H1 (cell line): Measurements from ENCODE around the gene DLK1. TPM values are rescaled to one million over a fixed set of nuclear protein-coding genes. Genes with fewer than 3 reads are reported as not detected.

Source experiments
- CTCF ChIA-PET: fragments of 300-600 bp; sonication (Branson Sonifier 250); formaldehyde crosslinking; loops from one replicate; lab custom pipeline; 2021; ENCODE audit not compliant: partially characterized antibody; lab: Charles Lee
- POLR2A ChIA-PET: fragments of 300-600 bp; sonication (Branson Sonifier 250); formaldehyde crosslinking; loops from one replicate; lab custom pipeline; 2021; ENCODE audit warnings: inconsistent platforms; ENCODE audit not compliant: partially characterized antibody; lab: Charles Lee
- DNase-seq, 2 experiments: peaks; one replicate each; pipeline versions ENCODE4 v3.0.0 to v3.0.0-alpha.2; 2010 to 2022; ENCODE audit warnings: low spot score in 2 of 2, low read depth in 1 of 2, mixed read lengths in 1 of 2
- FAIRE-seq: peaks from 2 replicates; lab custom pipeline; 2011; peaks lifted over from hg19 to GRCh38; lab: Jason Lieb, UNC
- H2AFZ ChIP-seq: 2 replicates; pipeline ENCODE4 v1.8.1; 2012; ENCODE audit warnings: low read length, inconsistent platforms
- H2AK5ac ChIP-seq: 2 replicates; pipeline ENCODE4 v1.6.1; 2013; ENCODE audit warnings: low read depth, low read length
- H2BK120ac ChIP-seq: replicated peaks from 2 replicates; pipeline ENCODE3; 2013; ENCODE audit warnings: low read depth, low read length, inconsistent platforms
- H2BK12ac ChIP-seq: 2 replicates; pipeline ENCODE4 v1.6.1; 2013; ENCODE audit warnings: low read depth, low read length
- H2BK15ac ChIP-seq: 2 replicates; pipeline ENCODE4 v1.6.1; 2013; ENCODE audit warnings: low read length
- H2BK20ac ChIP-seq: 2 replicates; pipeline ENCODE4 v1.6.1; 2013; ENCODE audit warnings: low read length
- H2BK5ac ChIP-seq: 2 replicates; pipeline ENCODE4 v1.6.1; 2013; ENCODE audit warnings: low read depth, low read length
- H3K14ac ChIP-seq: 2 replicates; pipeline ENCODE4 v1.6.1; 2013; ENCODE audit warnings: inconsistent platforms; ENCODE audit not compliant: insufficient read length
- H3K18ac ChIP-seq: 2 replicates; pipeline ENCODE4 v1.6.1; 2013; ENCODE audit warnings: low read length; ENCODE audit errors: extremely low read depth
- H3K23ac ChIP-seq: 2 replicates; pipeline ENCODE4 v1.6.1; 2013; ENCODE audit warnings: inconsistent platforms; ENCODE audit not compliant: insufficient read length
- H3K23me2 ChIP-seq: 2 replicates; pipeline ENCODE4 v1.6.1; 2013; ENCODE audit warnings: low read depth, low read length
- H3K27ac ChIP-seq: 2 replicates; pipeline ENCODE4 v1.6.1; 2011; ENCODE audit warnings: low read depth, low read length, inconsistent platforms
- H3K27me3 ChIP-seq, 4 experiments: replicated peaks in 1 of 4; 1 replicate in 1 of 4; 2 replicates in 3 of 4; pipeline versions ENCODE4 v1.6.1 to v1.8.1; 2011 to 2013; ENCODE audit warnings: low read length in 3 of 4, mild to moderate bottlenecking in 3 of 4, inconsistent platforms in 2 of 4, mixed read lengths in 2 of 4, moderate library complexity in 1 of 4; ENCODE audit not compliant: control insufficient read depth in 3 of 4, insufficient read depth in 3 of 4; ENCODE audit errors: extremely low read depth in 1 of 4
- H3K36me3 ChIP-seq, 4 experiments: 2 replicates each; pipeline versions ENCODE4 v1.6.1 to v1.8.1; 2011 to 2013; ENCODE audit warnings: mild to moderate bottlenecking in 4 of 4, low read length in 3 of 4, moderate library complexity in 2 of 4, control low read depth in 1 of 4, inconsistent platforms in 1 of 4; ENCODE audit not compliant: insufficient read depth in 4 of 4, control insufficient read depth in 2 of 4
- H3K4ac ChIP-seq: replicated peaks from 2 replicates; pipeline ENCODE3; 2013; ENCODE audit warnings: low read length, low read depth, mixed read lengths, inconsistent platforms; ENCODE audit not compliant: insufficient read length
- H3K4me1 ChIP-seq, 4 experiments: replicated peaks in 1 of 4; 1 replicate in 1 of 4; 2 replicates in 3 of 4; pipeline versions ENCODE4 v1.6.1 to v1.8.1; 2011 to 2013; ENCODE audit warnings: low read length in 3 of 4, inconsistent platforms in 2 of 4, mixed read lengths in 1 of 4; ENCODE audit not compliant: insufficient read depth in 4 of 4, control insufficient read depth in 3 of 4
- H3K4me2 ChIP-seq, 2 experiments: 2 replicates each; pipeline versions ENCODE4 v1.6.1 to v1.8.1; 2011 to 2013; ENCODE audit warnings: low read depth in 2 of 2, low read length in 2 of 2, control low read depth in 1 of 2, inconsistent platforms in 1 of 2, mild to moderate bottlenecking in 1 of 2; ENCODE audit not compliant: insufficient read depth in 1 of 2
- H3K4me3 ChIP-seq, 4 experiments: fragments of 200-600, 300-600 bp in 1 of 4; sonication (generic), shearing (Covaris generic), sonication (Bioruptor Twin) in 1 of 4; 2 replicates each; pipeline versions ENCODE4 v1.5.1 to v1.8.1; 2011 to 2016; ENCODE audit warnings: low read length in 4 of 4, low read depth in 3 of 4, control low read depth in 2 of 4, inconsistent platforms in 2 of 4, mild to moderate bottlenecking in 2 of 4, mixed read lengths in 1 of 4, moderate library complexity in 1 of 4; ENCODE audit not compliant: insufficient read depth in 2 of 4; ENCODE audit errors: extremely low read depth in 1 of 4
- H3K56ac ChIP-seq: replicated peaks from 2 replicates; pipeline ENCODE3; 2013; ENCODE audit warnings: low read depth, mild to moderate bottlenecking, mixed read lengths, low read length, inconsistent platforms; ENCODE audit not compliant: insufficient read length
- H3K79me1 ChIP-seq: 2 replicates; pipeline ENCODE4 v1.6.1; 2013; ENCODE audit warnings: low read depth, low read length, control low read depth
- H3K79me2 ChIP-seq, 2 experiments: 2 replicates each; pipeline versions ENCODE4 v1.6.1 to v1.8.1; 2012 to 2013; ENCODE audit warnings: low read length in 2 of 2, mild to moderate bottlenecking in 2 of 2, inconsistent platforms in 1 of 2; ENCODE audit not compliant: insufficient read depth in 2 of 2, control insufficient read depth in 1 of 2
- H3K9ac ChIP-seq, 4 experiments: replicated peaks in 1 of 4; 1 replicate in 1 of 4; 2 replicates in 3 of 4; pipeline versions ENCODE4 v1.6.1 to v1.8.1; 2011 to 2013; ENCODE audit warnings: low read depth in 3 of 4, low read length in 3 of 4, control low read depth in 2 of 4, mild to moderate bottlenecking in 2 of 4, moderate library complexity in 2 of 4, inconsistent platforms in 1 of 4; ENCODE audit errors: extremely low read depth in 1 of 4
- H3K9me3 ChIP-seq, 2 experiments: 2 replicates each; pipeline versions ENCODE4 v1.6.1 to v1.8.1; 2012 to 2013; ENCODE audit warnings: mild to moderate bottlenecking in 2 of 2, moderate library complexity in 2 of 2, control low read depth in 1 of 2, inconsistent platforms in 1 of 2, low read depth in 1 of 2, low read length in 1 of 2, mixed read lengths in 1 of 2; ENCODE audit not compliant: insufficient read depth in 2 of 2
- H4K20me1 ChIP-seq, 2 experiments: replicated peaks in 1 of 2; 2 replicates each; pipeline versions ENCODE3 to v1.8.1; 2011 to 2013; ENCODE audit warnings: inconsistent platforms in 2 of 2, low read length in 2 of 2, mild to moderate bottlenecking in 1 of 2; ENCODE audit not compliant: insufficient read depth in 2 of 2, control insufficient read depth in 1 of 2
- H4K5ac ChIP-seq: 2 replicates; pipeline ENCODE4 v1.6.1; 2013; ENCODE audit warnings: low read length, low read depth, mixed read lengths, inconsistent platforms; ENCODE audit not compliant: insufficient read length
- H4K8ac ChIP-seq: 2 replicates; pipeline ENCODE4 v1.8.0; 2013; ENCODE audit warnings: mild to moderate bottlenecking, moderate library complexity, low read length, inconsistent platforms; ENCODE audit not compliant: insufficient read depth; ENCODE audit errors: extremely low read depth
- H4K91ac ChIP-seq: replicated peaks from 2 replicates; pipeline ENCODE3; 2013; ENCODE audit warnings: low read length, mixed read lengths, inconsistent platforms; ENCODE audit not compliant: insufficient read length
- ATF3 ChIP-seq: IDR thresholded peaks from 2 replicates; pipeline ENCODE4 v1.6.1; 2011; ENCODE audit warnings: low read depth, mild to moderate bottlenecking, low read length; ENCODE audit not compliant: insufficient read depth
- BRCA1 ChIP-seq: IDR thresholded peaks from 2 replicates; pipeline ENCODE4 v1.6.1; 2012; ENCODE audit warnings: low read depth, low read length, improper control_type of control experiment
- EGR1 ChIP-seq: IDR thresholded peaks from 2 replicates; pipeline ENCODE4 v1.6.1; 2011; ENCODE audit warnings: low read depth, low read length, borderline replicate concordance
- GTF2F1 ChIP-seq: IDR thresholded peaks from 2 replicates; pipeline ENCODE4 v1.6.1; 2012; ENCODE audit warnings: low read depth, low read length, improper control_type of control experiment, borderline replicate concordance
- MAFK ChIP-seq: IDR thresholded peaks from 2 replicates; pipeline ENCODE4 v1.6.1; 2012; ENCODE audit warnings: low read depth, mild to moderate bottlenecking, improper control_type of control experiment, low read length
- PHF8 ChIP-seq: fragments of 200-600 bp; sonication (generic); conservative IDR thresholded peaks from 2 replicates; pipeline ENCODE4 v1.7.1; 2012; ENCODE audit warnings: low read depth, mild to moderate bottlenecking, inconsistent platforms, low read length, moderate library complexity
- POLR2AphosphoS5 ChIP-seq: IDR thresholded peaks from 2 replicates; pipeline ENCODE4 v1.6.1; 2011; ENCODE audit warnings: low read depth, low read length
- RFX5 ChIP-seq: IDR thresholded peaks from 2 replicates; pipeline ENCODE4 v1.6.1; 2011; ENCODE audit warnings: low read depth, low read length, improper control_type of control experiment, borderline replicate concordance
- SAP30 ChIP-seq: fragments of 300-600 bp; sonication (generic); IDR thresholded peaks from 2 replicates; pipeline ENCODE4 v1.7.1; 2012; ENCODE audit warnings: low read length, moderate library complexity, mild to moderate bottlenecking, inconsistent platforms; ENCODE audit not compliant: insufficient read depth, insufficient replicate concordance
- SIRT6 ChIP-seq: IDR thresholded peaks from one replicate; pipeline ENCODE4 v1.7.1; 2012; ENCODE audit warnings: low read length, inconsistent platforms
- SRF ChIP-seq: IDR thresholded peaks from 2 replicates; pipeline ENCODE4 v1.6.1; 2011; ENCODE audit warnings: mild to moderate bottlenecking, low read depth, low read length, moderate library complexity
- TCF12 ChIP-seq: IDR thresholded peaks from 2 replicates; pipeline ENCODE4 v1.6.1; 2011; ENCODE audit warnings: low read depth, mild to moderate bottlenecking, low read length
- WGBS, 2 experiments: shearing (Covaris generic) in 1 of 2; methylation state at CpG; one replicate each; pipeline versions ENCODE4 v1.1.6 to v1.1.7; 2013 to 2015; ENCODE audit warnings: low lambda C conversion rate in 2 of 2, mixed read lengths in 2 of 2, inconsistent platforms in 1 of 2, low coverage in 1 of 2, missing lambda C conversion rate in 1 of 2; ENCODE audit not compliant: insufficient replicate concordance in 2 of 2, insufficient coverage in 1 of 2, insufficient read length in 1 of 2; ENCODE audit errors: extremely low coverage in 1 of 2, missing lambda C conversion rate in 1 of 2; 5-methylcytosine and 5-hydroxymethylcytosine counted together
- polyA plus RNA-seq, 7 experiments: library from polyadenylated mRNA; depleted of rRNA in 3 of 7; stranded (reverse) in 5 of 7; unstranded in 2 of 7; fragments of >200 nt in 5 of 7; fragments of 200-250 nt in 2 of 7; gene quantifications; 1 replicate in 5 of 7; 2 replicates in 1 of 7; 4 replicates in 1 of 7; pipeline versions ENCODE4 v1.2.1 to v1.2.3, GENCODE V29; 2011 to 2013; ENCODE audit warnings: missing spikeins in 2 of 7, mixed read lengths in 2 of 7
- total RNA-seq: library from RNA; stranded (reverse); fragmentation: NEBNext Ultra II Directional; extraction: Animal tissue kit (Norgen Biotek cat#: 25700); gene quantifications from 2 replicates; pipeline ENCODE4 v1.2.1, GENCODE V29; 2021
- TF ChIP-seq, protein P1 (sequence below): IDR thresholded peaks from 2 replicates; pipeline ENCODE4 v1.6.1; 2012; ENCODE audit warnings: low read length, inconsistent platforms

Gene DLK1
- total and polyA plus RNA-seq, 2 of the 8 experiments (the other 6 are each of a cell fraction or from before 2014, with no cell fraction given), result 1.3 to 2.4 TPM

GRCh38 chr14:100702590-100702989 lies 24.1 kb upstream of the DLK1 start:
- Histone ChIP-seq H3K18ac (no peak overlapping the region), H3K14ac (no peak overlapping the region), H3K23ac (no peak overlapping the region), H2AFZ (no peak overlapping the region), H4K20me1 (peaks cover 0 to 4% of the 10 kb centered on the region in 2 experiments), H2BK20ac (no peak overlapping the region), H3K27me3 (no peaks in the 10 kb centered on the region), H3K56ac (no peak overlapping the region), H3K27ac (no peak overlapping the region), H3K4ac (no peak overlapping the region), H4K91ac (no peak overlapping the region), H3K4me2 (no peak overlapping the region), H4K8ac (no peak overlapping the region), H3K4me3 (no peak overlapping the region), H3K9me3 (no peaks in the 10 kb centered on the region), H3K23me2 (peaks cover 4% of the 10 kb centered on the region; the same call in 1 of the 2 replicates), H2AK5ac (no peak overlapping the region), H2BK120ac (no peak overlapping the region), H4K5ac (no peak overlapping the region), H2BK15ac (no peak overlapping the region), H3K9ac (no peak overlapping the region), H3K79me2 (no peaks in the 10 kb centered on the region), H3K36me3 (no peaks in the 10 kb centered on the region), H3K4me1 (no peaks in the 10 kb centered on the region), H2BK12ac (no peak overlapping the region), H3K79me1 (no peaks in the 10 kb centered on the region), H2BK5ac (no peak overlapping the region)
- TF ChIP-seq EGR1 (no peak), SRF (no peak), TCF12 (no peak), POLR2AphosphoS5 (no peak), MAFK (no peak), SAP30 (no peak), BRCA1 (no peak), GTF2F1 (no peak), SIRT6 (no peak), RFX5 (no peak), PHF8 (no peak), ATF3 (no peak)
- TF ChIP-seq, protein P1, sequence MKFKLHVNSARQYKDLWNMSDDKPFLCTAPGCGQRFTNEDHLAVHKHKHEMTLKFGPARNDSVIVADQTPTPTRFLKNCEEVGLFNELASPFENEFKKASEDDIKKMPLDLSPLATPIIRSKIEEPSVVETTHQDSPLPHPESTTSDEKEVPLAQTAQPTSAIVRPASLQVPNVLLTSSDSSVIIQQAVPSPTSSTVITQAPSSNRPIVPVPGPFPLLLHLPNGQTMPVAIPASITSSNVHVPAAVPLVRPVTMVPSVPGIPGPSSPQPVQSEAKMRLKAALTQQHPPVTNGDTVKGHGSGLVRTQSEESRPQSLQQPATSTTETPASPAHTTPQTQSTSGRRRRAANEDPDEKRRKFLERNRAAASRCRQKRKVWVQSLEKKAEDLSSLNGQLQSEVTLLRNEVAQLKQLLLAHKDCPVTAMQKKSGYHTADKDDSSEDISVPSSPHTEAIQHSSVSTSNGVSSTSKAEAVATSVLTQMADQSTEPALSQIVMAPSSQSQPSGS, result no peak
- POLR2A ChIA-PET, result no interaction called here
- CTCF ChIA-PET, result interaction anchor here (1.1 to 1.2 kb wide), 2 partner anchors 57 to 149 kb away, joined by 3 read pairs; no protein-coding TSS in a partner anchor
- WGBS, 2 experiments, result 84% methylated on average over 8 of the region's 8 CpGs; no CpG with 5 or more reads in 1 of the 2 experiments
- FAIRE-seq (no peak), DNase-seq (no peak)
